Esophagus squamous epithelium (tissue), 4 donors: ENCODE measurements around the gene MIEF2.

Experiments used
- CTCF ChIP-seq, 6 experiments: fragments of 450-650 bp in 4 of 6; fragments of 200-600 bp in 2 of 6; sonication (generic) in 2 of 6; IDR thresholded peaks; one replicate each; pipeline ENCODE4 v1.5.1; 2016 to 2019; ENCODE audit warnings: antibody characterized with exemption in 6 of 6, mild to moderate bottlenecking in 4 of 6, moderate library complexity in 4 of 6
- POLR2A ChIP-seq, 4 donors: fragments of 450-650 bp; IDR thresholded peaks; one replicate each; pipeline ENCODE4 v1.6.1; 2017; ENCODE audit warnings: antibody characterized with exemption in 4 of 4, mild to moderate bottlenecking in 4 of 4, moderate library complexity in 3 of 4

GRCh38 chr17:18262111-18262510 is 1.6 kb downstream of the MIEF2 start:
- TF ChIP-seq POLR2A (IDR thresholded peaks at IDR 0.05) (no peak), CTCF (IDR thresholded peaks at IDR 0.05) (no peak)
